Mesenteric fat pad (tissue), 1 donor: Measurements from ENCODE around the gene KDM8. TPM values are rescaled to one million over a fixed set of nuclear protein-coding genes. Genes with fewer than 3 reads are reported as not detected.

Experiments
- DNase-seq: peaks from one replicate; pipeline ENCODE4 v3.0.0-alpha.2; 2020; ENCODE audit warnings: low spot score
- long read RNA-seq: library from polyadenylated mRNA; unstranded; transcript quantifications from one replicate; pipeline ENCODE4 v2.0.0, GENCODE V29; 2020
- total RNA-seq: library from RNA; stranded (reverse); fragmentation: NEBNext Ultra II Directional; extraction: Animal tissue kit (Norgen Biotek cat#: 25700); gene quantifications from one replicate; pipeline ENCODE4 v1.2.1, GENCODE V29; 2021
- donor health status: DM: yes; HTN: yes; CAD: no.

The KDM8 gene
- 3.5 TPM for total RNA-seq
- long read RNA-seq, partial matches to known transcripts = 3 of 11 reads
- long read RNA-seq, other reads (novel, unspliced or antisense) = 6 of 11 reads

DNA sequence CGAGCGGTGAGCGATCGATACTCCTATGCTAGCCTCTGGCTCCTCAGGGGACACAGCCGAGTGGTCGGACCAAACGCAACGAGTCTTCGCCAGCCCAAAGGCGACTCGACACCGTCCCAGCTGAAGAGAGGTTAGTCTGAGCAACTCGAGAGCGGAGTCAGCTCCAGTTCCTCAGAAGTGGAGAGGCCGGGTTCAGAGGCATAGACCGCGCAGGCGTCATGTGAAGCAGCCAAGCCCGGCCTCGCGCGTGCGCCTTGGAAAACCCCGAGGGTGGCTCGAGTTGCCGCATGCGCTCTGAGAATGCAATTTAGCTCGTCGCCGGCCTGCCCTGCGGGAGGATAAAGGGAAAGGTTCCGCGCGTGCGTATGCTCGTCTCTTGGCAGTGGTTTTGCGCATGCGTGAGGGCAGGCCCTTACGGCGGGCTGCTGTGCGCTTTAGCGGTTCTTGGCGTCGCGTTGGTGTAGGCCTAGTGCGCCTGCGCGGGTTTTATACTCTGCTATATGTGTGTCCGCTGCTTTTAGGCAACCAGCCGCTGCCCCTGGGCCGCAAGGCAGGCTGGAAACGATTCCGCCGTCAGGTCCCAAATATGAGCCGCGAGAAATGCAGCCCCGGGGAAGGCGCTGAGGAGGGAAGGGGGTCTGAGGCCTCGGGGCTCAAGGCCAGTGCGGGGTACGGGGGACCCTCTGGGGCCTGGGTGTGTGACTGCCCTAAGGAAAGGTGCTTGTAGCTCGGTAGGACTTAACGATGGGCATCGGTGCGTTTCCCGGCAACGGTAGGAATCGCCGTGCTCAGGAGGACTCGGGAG is at the start of gene KDM8:
KDM8 (plus strand) TSS at position 20 of the 805 bp plus-strand sequence. CDS start 6,598 bp downstream, outside the sequence.
- peak; percentile 100 for DNase-seq

DNA sequence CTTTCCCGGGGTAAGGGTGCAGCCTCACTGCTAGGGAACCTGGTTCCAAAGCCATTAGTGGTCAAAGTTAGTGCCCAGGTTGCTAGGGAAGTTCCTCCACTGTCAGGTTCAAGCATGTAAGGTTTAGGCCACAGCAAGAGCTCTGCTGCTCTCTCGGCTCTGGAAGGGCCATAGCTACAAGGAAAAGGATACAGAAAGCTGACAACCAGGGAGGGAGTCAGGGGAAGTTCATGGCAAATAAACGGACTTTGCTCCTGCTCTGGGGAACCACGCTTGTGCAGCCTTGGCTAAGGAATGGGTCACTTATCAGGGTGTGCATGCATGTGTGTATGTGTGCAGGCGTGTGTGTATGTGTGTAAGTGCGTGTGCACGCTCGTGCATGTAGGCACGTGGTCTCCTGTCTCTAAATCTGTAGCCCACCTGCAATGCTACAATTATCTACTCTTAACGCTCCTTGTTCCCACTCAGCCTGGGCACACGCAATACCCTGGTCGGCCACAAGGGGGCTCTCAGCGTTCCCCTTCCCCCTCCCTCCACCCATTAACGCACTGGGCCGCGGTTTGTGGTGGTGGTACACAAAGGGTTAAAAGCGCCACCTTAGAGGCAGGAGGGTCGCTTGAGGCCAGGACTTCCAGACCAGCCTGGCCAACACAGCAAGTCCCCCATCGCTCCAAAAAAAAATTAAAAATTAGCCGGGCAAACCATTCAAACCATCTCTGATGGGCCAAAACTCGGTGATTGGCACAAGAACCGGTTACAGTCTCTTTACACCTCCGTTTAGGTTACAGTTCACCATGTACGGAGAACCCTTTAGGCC is 48.4 kb upstream of the KDM8 start:
- DNase-seq = no peak

DNA sequence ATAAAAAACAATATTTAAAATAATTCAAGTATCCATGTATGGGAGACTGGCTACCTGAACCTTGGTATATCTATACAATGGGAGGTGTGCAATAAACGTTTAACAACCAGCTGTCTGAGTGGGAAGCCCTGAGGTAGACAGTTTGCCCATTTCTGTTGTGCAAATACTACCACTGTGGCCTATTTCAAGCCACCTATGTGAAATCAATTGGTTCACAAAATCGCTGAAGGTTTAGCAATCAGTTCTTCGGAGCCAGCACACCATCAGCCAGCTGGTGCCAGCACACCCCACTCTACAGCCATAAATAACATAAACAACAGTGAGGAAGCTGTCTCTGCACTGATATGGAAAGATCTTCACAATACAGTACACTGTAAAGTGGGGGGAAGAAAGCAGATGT is 46.7 kb upstream of the KDM8 start:
- no peak for DNase-seq

DNA sequence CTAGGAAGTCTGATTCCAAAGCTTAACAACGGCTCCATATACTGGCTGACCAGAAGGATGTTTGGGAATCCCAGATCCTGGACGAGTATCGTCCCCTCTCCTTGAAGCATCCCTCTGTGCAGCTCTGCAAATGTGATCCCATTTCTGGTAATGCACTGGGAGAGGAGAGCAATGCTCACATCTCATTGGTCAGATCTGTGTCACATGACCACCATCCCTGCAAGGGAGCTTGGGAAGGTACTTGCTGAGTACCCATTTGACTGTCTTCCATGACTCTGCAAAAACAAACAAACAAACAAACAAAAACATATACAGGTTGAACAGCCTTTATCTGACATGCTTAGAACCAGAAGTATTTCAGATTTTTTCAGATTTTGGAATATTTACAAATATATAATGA is 41.9 kb upstream of the KDM8 start:
- DNase-seq = no peak

DNA sequence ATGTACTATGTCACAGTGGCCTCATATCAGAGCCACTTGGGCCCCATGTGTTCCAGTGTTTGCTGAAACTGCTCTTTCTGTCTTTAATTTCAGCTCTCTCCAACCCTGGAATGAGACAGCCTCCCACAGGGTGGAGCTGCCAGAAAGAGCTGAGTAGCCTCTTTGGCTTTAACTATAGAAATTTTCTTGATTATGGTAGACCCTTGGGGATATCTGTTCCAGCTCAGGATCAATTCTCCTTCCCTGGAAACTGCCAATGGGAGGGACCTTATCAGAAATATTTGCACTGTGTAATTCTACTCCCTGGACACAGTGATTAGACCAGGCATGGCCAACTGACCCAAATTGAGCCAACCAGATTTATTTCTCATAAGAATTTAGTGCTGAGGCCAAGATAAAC is 39.0 kb upstream of the KDM8 start:
- no peak for DNase-seq

DNA sequence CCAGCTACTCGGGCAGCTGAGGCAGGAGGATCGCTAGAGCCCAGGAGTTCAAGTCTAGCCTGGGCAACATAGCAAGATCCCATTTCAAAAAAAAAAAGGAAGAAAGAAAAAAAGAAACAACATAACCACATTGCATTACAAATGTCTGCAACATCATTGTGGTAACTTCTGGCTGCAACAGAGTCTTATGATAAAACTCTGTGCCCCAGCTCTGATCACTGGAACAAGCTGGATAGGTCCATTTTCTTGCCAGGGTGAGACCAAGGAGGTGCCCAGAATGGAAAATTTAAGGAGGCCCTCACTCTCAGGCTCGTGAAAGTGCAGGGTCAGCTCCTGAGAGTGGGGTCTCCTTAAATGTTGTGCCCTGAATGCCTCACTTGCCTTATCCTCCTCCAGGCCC is 37.8 kb upstream of the KDM8 start:
- DNase-seq = no peak

DNA sequence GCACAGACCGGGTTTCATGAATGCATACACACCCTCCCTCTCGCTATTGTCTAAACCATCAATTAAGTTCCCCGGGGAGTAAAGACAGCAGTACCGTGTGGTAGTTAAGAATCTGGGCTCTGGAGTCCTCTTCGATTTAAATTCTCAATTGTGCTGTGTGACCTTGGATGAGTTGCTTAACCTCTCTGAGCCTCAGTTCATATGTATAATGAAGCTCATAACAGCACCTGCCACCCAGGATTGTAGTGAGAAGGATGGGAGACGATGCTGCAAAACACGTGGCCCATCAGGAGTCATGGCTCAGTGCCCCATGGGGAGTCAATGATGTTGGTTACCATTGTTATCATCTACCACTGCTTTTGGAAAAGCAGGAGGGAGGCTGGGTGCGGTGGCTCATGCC is 34.5 kb upstream of the KDM8 start:
- DNase-seq = no peak

DNA sequence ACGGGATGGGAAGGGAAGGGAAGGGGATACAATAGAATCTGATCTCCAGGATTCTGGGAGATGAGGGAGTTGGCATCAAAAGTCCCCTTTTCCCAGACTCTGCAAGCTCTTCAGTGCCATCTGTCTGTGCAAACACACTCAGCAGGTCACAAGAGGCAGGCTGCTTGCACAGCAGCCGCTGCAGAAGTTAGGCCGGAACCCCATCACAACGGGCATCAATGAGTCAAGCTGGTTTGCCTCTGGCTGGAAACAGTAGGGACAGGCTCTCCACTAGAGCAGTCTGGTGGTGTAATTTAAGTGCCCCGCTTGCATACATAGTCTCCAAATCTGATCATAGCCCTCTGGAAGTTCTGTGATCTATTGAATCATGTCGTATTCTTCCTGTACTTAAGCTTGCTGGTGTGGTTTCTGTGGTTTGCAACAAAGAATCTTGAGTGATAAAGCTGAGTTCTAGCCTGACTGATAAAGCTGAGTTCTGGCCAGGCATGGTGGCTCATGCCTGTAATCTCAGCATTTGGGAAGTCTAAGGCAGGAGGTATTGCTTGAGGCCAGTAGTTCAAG is 33.7 kb upstream of the KDM8 start:
- DNase-seq = no peak

DNA sequence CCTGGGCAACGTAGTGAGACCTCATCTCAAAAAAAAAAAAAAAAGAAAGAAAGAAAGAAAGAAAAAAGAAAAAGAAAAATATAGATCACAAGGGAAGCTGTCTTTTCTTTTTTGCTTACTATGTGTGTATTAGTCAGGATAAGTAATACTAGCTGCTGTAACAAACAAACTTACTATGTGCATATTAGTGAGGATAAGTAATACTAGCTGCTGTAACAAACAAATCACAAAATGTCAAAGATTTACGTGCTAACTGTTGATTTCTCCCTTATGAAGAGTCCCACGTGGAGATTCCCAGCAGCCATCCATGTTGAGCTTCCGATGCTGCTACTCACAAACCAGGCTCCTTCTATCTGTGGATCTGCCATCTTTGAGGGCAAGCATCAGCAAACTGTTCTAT is 31.7 kb upstream of the KDM8 start:
- no peak for DNase-seq

DNA sequence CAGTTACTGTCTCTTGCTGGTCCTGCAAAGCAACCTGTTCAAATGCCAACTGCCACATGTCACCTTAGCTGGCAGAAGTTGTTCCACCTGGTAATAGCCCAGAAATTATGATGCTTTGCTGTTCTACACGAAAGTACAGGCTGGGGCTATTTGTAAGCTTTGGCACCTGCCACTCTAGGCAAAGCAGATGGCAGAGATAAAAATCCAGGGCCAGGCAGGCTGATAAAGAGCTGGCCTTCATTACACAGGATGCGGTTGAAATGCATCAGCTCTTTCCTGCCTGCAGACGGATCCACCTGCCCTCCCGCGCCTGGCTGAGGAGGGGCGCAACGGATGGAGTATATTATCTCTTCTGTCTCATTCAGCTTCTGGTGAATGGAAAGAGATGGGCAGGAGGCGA is 29.3 kb upstream of the KDM8 start:
- no peak for DNase-seq

DNA sequence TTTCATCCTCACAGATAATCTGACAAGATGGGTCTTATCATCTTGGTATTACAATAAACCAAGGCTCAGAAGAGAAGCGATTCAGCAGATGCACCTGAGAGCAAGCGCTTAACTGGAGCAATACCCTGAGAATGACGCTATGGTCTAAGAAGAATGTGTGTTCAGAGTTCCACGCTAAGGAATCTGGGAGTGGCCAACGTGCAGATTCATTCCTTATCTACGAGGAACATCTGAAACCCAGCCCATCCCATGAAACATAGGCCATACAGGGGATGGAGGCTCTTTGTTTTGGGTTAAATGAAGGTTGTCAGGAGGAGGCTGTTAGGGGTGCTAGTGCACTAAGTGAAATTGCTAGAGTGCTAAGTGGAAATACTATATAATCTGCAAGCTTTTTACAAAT is 28.5 kb upstream of the KDM8 start:
- no peak for DNase-seq

DNA sequence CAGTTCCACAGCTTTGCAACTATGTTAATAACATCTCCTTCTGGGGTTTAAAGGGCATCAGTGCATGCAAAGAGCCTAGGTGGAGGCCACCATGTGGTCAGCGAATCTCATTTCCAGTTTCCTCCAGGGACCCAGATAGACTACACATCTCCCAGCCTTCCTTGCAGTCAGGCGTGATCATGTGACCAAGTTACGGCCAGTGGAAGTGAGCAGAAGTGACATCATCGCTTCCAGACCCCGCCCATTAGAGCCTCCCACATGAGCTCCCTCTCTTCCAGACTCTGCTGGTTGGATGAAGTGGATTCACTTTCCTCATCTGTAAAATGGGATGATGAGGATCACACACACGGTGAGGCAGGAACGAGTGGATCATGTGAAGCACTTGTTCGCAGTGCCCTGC is 27.4 kb upstream of the KDM8 start:
- DNase-seq = no peak

DNA sequence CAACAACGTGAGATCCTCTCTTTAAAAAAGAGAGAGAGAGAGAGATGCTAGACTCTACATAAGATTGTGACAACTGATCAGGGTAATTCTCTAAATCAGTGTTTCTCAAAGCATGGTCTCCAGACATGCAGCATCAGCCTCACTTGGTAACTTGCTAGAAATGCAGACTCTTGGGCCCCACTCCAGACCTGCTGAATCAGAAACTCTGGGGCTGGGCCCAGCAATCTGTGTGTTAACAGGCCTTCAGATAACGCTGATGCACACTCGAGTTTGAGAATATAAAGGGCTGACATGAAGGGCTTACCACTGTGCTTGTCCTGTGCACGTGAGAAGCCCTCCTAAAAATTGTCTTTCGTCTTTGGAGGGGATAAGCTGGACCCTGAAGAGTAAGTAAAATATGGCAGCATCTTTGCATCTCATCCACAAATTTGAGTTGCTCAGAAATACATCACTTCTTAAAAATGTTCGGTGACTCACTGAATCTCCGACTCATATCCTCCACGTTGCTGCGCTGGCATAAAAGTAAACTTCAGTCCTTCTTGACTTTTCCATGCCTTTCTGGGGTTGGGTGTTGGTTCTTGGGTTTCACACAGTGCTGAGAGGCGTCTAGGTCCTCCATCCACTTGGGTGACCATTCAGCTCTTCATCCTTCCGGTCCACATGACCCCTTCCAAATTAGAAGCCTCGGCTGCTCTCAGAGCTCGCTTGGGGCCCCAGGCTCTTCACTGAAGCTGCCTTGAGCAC is 26.1 kb upstream of the KDM8 start:
- no peak for DNase-seq

DNA sequence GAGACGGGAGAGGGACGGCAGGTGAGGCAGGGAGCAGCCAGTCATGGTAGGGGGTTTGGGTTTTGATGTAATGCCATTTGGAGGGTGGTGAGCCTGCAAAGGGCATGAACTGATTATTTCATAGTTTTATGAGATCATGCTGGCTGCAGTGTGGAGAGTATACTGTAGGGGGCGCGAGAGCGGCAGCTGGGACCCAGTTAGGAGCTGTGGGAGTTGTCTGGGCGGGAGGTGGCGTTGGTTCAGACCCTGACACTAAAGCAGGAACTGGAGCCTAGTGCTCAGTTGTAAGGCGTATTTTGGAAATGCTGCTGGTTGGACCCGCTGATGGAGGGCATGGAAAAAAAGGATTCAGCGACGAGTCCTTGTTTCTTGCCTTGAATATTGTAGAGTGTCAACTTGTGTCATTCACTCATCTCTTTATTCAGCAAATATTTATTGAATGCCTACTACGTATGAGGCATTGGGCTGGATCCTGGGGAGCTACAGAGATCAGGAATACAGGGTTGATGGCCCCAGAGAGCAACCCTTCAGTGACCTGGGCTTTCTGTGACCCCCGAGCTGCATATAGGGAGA is 23.7 kb upstream of the KDM8 start:
- DNase-seq = peak; percentile 92

DNA sequence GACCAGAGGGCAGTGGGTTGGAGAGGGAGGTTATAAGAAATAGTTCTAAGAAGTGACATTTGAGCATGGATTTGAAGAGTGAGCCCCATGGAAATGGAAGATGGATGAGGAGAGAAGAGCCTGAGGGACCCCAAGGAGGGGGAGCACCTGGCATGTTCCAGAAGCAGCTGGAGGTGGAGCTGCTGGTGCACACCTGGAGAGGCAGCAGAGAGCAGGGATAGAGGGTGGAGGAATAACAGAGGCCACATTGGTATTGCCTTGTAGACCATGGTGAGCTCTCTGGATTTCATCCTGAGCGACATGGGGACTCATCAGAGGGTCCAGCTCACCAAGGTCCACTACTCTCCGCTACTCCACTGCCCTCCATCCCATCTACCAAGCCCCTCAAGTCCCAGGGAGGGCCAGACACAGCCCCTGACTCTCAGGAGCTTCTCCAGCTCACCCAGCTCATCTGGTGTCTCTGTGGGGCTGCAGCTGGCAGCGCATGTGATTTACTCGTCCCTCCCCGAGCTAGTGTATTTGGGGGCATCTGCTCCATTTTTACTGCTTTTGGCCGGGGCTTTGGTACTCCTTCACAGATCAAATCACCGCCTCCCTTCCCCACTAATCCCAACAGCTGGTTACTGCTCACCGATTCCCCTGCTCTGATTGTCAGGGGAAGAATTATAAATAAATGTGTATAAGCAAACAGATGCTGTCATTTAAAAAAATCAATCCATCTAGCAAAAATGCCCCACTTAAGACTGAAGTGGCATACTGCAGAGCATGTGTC is 22.1 kb upstream of the KDM8 start:
- DNase-seq = no peak

DNA sequence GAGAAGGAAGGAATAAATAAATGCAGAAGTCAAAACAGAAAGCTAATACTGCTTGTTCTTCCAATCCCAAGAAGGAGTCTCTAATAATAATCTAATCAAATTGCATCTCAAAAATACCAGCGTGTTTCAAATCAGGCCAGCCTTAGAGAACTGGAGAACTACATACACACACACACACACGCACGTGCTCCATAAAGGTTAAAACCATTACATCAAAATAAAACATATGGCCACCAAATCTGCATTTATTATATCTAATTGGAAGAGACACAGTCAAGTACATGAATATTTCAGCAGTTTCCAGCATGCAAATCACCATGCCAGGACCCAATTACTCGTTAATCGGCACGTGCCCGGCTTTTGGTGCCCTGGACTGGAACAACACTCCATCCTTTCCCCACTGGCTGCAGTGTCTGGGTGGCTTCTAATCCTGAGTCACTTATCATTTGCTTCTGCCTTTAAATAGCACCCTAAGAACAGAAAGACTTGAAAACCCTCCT is 20.4 kb upstream of the KDM8 start:
- DNase-seq = no peak

DNA sequence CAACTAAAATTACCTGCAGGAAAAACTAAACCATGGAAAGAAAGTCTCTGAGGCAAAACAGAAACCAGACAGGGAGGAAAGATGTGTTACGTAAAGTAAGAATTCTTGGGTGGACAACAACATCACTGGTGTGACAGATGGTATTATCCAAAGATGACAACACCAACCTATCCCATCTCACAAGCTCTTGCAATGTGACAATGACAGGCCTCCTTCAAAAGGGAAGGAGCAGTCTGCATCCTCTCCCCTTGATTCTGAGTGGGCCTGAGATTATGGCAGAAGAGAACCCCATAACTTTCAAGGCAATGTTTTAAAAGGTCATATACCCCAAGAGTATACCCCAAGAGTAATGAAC is 17.6 kb upstream of the KDM8 start:
- no peak for DNase-seq

DNA sequence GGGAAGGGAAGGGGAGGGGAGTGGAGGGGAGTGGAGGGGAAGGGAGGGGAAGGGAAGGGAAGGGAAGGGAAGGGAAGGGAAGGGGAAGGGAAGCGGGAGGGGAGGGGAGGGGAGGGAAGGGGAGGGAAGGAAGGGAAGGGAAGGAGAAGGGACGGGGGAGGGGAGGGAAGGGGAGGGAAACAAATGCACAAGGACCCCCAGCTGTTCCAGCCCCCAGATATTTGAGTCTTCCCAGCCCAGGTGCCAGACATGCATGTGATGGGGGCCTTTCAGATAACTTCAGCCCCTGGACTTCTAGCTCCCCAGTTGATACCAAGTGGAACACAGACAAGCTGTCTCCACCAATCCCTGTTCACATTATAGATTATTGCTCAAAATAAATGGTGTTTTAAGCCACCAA is 14.7 kb upstream of the KDM8 start:
- no peak for DNase-seq

DNA sequence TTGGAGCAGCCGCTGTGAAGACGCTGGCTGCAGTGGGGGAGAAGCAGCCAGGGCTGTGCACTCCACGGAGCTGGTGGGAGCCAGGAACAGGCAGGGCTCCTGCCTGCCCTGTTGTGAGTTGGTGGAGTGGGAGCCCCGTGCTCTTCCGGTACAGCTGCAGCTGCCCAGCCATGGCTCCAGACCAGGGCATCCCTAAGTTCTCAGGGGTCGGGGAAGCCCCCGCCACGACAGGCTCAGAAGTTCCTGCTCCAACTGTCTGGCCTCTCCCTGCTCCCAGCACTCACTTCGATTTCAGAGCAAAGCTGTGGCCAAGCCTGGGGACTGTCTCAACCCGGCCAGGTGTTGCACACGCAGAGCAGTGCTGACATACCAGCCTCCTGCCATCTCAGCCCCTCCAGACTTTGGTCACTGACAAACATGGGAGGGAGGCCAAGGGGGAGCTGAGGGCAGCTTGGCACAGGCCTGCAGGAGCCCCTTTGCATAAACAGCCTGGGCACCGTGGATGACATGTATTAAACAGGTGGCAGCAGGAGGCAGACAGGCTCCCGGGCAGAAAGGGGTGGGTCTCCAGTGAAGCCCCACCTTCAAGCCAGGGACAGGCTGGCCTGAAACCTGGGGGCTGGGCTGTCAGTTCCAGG is 13.9 kb upstream of the KDM8 start:
- no peak for DNase-seq
